Stimulated activated CD4-positive, alpha-beta T cell treated with anti-CD3 and anti-CD28 coated beads, Interleukin-2, amount 100 ng/mL, for 48 hours (primary cell): ENCODE results near the gene FBXO41.

Source experiments
- DNase-seq, 2 donors: peaks; one replicate each; pipeline ENCODE4 v3.0.0-alpha.2; 2020

FBXO41 gene

DNA sequence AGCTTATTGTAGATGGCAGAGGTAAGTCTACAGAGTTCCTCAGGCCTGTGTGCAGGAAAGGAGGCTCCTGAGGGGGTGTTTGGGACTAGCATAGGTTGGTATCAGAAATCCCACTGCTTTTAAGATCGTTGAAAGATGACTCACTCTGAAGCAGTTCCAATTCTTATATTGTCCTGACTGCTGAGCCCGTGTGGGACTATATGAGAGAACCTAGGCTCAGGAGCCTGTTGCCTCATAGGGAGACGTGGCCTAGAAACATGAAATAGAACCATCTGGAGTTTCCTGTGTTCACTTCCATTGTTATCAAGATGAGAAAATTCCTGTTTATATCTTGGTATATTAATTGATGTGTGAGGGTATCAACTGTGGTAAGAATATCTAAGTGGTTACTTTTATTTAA lies 44.5 kb downstream of the FBXO41 start:
- DNase-seq: no peak

DNA sequence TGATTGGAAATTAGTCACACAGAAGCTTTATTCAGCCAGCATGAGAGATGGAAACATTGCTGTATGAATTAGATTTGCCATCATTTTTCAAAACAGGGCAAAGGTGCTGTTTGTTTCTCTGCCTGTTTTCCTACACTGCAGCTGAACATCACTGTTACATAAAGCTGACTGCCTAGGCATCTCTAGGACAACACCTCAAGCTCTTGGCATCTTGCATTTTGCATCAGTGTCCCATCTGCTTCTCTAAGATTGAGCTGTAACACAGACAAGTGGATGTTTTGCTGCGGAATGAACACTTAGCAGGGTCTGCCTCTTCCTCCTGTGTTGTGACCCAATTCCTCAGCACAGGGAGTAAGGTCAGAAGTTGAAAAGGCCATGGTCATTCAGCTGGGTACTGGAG lies 45.3 kb downstream of the FBXO41 start:
- no peak for DNase-seq

DNA sequence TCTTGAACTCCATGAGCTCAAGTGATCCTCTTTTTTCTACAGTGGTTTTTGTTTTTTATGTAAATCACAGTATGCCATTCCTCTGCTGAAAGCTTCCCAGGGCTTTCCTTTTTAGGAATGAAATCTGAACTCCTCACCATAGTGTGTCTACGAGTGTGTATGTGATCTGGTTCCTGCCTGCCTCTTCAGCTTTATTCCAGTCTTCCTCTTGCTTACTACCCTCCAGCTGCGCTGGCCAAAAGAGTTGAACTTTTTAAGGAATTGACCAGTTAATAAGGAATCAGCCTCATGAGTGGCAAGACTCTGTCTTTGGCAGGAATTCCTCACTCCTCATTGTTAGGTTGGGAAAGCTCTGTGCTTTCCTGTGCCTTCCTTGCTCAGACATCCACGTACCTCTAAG lies 46.1 kb downstream of the FBXO41 start:
- DNase-seq: no peak

DNA sequence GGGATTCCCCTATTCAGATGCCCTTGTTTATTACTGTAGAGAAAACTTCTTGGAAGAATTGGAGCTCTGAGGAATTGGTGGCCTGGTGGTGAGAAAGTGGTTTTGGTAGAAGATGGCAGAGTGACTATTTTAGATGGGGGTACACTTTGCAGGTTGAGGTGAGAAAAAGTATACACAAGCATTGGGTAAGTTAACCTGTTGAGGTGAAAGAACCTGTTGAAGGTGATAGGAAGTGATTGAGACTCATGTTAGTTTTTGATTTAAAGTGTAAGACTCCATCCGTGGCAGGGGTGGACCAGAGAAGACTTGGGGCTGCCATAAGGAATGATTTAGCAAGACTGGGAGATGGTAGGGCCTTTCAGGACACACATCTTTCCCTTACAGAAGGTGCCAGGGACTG lies 47.1 kb downstream of the FBXO41 start:
- DNase-seq: no peak

DNA sequence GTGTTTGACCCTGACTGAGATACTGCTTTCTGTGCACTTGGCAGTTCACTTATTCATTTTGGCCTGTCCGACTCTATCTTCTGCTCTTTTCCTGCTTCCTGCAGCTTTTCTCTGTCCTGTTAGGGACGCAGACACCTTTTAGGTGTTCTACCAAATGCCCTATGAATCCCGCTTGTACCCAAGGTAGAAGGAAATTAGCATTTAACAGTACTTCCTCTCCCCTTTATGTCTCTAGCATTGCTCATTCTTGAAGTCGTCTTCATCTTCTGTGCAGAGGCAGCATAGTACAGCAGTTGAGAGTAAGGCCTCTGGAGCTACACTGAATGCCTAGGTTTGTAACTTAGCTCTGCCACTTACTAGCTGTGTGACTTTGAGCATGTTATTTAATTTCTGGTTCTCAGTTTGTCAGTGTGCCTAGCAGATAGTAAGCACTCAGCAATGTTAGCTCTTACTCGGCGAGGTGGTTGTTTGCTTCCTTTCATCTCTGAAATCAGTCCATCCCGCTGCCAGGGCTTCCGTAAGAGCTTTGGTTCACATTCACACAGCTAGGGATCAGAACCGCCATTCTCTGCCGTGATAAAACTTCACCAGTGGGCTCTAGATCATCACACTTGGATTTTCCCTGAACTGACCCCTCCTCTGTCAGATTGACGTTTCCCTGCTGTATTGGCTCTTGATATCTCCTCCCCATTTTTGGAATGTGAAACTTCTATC lies 48.8 kb downstream of the FBXO41 start:
- DNase-seq: no peak

DNA sequence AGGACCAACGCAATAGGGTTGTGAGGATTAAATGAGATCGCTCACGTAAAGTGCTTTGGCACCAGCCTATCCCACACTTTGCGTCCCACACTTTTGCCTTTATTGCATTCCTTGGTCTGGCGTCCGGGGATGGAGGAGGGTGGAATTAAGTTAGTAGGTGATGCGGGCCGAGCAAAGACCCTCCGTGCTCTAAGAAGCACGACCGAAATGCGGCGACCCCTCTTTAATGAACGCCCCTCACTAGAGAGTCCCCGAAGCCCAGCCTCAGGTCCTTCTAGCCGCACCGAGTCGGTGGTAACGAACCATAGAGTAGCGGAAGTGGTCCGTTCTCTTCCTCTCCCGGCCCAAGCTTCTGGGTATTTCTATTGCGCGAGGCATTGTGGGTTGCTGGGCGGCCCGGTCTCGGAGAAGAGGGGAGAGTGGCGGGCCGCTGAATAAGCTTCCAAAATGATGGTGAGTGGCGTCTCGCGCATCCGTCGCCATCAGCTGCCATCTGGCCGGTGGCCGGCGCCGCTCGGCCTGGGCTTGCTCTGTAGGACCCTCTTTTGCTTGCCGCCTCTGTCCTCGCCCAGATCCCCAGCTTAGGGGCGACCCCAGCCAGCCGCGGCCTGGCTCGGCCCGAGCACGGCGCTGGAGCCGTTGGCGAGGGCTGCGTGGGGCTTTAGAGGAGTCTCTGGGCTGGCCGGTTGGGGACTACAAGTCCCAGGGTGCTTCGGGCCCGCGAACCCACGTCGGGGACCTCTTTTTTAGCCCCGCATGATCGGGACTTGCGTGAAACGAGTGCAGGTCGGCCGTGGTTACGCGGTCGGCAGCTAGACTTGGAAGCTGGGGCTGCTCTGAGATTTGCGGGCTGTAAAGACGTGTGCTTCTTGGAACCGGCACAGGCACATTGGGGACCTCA lies 50.1 kb downstream of the FBXO41 start, which contains the start of gene CCT7:
Gene CCT7 (plus strand): TSS at position 377 of the 901 bp plus-strand sequence. CDS start 71 bp downstream, at position 448.
- DNase-seq: peak; percentile 78 to 80

DNA sequence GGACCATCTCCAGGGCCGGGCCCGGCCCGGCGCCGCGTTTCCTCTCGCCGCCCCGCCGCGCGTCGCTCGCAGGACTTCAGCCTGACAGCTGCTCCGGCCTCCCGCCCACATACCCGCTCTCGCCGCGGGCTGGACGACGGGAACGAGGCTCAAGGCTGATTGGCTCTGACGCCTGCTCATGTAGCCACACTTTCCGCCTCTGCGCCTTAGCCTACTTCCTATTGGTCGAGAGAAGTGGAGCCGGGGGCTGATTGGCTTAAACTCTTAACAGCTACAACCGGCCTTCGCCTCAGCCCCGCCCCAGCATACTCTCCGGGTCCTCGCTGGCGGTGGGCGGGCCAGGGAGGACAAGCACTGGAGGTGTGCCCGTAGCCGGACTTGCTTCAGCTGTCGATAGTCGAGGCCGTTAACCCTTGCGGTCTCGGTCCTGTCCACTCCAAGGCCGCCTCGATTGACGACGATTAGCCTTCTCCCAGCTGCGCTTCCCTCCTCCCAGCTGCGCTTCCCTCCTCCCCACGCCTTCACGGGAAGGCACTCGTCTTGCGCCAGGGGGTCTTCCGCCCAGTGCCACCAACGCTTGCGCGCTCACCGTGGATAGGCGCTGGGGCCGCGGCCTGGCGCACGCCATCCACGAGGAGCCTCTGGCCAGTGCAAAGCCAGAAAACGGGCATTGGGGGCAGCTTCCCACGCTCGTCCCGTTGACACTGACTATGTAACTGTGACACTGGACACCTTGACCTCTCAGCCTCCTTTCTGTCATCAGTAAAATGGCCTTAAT lies 50.9 kb downstream of the FBXO41 start, which contains the start of gene PRADC1:
Gene PRADC1 (minus strand): TSS at position 86 of the 778 bp plus-strand sequence. CDS start 79 bp downstream, at position 7.
- peak; percentile 85 to 88 for DNase-seq

DNA sequence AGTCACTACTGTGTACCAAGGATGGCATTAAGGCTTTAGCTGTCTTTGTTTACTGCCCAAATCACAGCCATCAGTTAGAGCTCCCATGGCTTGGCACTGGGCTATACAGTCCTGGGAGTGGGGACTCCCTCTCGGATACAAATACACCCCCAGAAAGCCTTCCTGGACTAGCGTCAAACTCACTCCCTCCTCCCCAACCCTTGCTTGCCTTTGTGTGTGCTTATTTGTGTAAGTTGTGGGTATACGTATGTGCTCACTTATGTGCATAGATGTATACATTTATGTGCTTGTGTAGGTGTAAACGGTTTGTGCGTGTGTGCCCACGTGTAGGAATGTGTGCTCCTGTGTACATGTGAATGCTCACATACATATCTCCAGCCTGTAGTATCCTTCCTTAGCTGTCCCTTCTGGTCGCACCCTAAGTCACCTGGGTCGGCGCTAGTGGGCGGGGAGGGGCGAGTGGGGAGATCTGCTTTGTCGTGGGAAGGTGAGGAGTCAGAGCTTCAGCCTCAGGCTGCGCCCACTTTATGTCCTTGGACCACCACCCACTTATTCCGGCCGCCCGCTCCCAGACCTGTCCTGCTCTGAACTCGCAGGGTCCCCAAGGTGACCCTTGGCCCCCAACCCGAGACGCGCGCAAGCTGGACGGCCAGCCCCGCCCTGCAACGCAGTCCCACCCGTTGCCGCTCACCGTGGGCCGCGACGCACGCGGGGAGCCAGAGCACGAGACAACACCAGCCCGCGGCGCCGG lies 51.7 kb downstream of the FBXO41 start:
- no peak for DNase-seq

DNA sequence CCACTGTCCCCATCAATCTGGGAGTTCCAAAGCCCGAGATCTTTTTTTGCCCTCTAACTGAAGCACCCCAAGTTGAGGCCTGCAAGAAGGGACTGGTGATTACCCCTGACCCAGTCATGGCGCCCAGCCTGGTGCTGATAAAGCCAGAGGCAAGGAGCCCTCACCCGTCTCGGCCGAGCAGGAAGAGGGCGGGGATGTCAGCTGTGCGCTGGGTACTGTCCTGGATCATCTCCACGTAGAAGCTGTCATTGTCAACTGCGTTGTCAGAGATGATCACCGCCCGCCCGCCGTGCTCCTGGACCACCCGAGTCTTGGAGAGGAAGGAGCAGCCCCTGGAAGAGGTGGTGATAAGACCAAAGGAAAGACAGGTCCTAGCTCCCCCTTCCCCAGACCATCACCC lies 55.6 kb downstream of the FBXO41 start:
- no peak for DNase-seq

DNA sequence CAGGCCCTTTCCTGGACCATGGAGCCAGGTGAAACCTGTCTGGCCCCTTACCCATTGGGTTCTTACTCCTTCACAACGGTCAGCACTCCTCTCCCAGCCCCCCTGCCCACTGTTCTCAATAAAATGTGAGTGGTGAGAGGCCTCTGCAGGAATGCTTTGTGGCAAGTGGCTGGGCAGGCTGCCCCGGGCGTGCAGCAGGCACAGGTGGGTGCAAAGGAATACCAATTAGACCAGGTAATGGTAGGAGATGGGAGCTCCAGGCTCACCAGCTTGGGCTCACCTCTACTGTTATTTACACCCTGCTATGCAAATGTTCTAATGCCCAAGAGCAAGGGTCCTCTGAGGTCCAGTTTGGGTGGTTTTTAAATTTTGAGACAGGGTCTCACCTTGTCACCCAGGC lies 57.2 kb downstream of the FBXO41 start:
- no peak for DNase-seq

DNA sequence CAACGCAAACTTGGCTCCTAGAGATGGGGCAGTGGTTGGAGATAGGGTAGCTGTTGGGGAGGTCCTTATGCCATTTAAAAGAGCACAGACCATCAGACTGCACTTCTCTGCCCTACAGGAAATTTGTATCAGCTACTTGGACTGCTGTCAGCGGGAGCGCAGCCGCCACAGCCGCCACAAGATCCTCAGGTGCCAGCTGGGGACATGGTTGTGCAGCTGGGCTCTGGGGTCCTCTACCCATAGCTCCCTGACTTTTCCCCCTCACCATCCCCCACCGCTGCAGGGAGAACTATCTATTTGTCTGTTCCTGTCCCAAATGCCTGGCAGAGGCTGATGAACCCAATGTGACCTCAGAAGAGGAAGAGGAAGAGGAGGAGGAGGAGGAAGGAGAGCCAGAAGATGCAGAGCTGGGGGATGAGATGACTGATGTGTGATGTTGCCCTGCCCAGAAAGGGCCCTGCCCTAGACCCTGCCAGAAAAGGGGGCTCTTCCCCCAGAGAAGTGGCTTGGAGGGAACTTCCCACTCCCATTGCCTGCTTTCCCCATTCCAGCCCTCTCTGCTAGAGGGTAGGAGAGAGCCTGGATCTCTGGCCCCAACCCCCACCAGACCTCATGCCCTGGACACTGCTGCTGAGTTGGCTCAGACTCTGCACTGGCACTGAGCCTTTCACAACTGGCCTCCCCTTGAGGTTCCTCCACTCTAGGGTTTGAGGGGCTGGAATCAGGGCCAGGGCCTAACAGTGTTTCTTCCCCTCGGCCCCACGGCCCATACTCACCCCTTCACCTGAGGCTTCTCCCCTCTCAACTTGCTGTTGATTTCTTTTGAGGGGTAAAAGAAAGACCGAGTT lies 58.5 kb downstream of the FBXO41 start:
- DNase-seq: no peak

DNA sequence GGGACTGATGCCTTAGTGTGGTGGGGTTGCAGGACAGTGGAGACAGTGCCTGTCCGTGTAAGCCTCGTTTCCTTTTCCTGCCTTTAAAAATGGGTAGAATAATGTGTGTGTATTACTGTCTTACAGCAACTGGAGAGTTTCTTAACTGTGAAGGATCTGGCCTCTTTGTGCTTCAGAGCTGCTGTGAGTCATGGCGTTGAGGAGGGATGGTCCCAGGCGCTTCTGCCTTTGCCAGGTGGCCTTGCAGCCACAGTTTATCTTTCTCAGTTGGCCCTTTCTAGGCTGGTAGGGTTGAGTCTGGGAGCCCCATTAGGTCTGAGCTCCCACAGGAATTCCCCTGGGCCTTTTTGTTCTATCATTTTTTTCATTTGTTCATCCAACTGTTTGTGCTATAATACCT lies 60.5 kb downstream of the FBXO41 start:
- no peak for DNase-seq

DNA sequence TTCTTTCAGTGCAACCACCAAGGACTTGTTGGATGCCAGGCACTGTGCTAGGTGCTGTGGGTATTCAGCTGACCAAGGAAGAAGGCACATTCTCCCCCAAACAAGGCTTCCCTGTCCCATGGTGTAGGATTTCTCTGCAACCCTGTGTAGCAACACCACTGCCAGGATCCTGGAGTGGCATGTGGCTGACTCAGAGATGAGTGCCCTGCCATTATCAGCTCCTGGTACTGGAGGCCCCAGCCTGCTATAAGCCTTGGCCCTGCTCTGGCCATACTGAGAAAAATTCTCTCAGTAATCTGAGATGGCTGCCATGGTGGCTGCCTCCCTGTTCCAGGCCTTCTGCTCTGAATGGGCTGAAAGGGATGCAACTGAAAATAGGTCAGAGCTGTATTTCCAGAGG lies 66.0 kb downstream of the FBXO41 start:
- DNase-seq: no peak

DNA sequence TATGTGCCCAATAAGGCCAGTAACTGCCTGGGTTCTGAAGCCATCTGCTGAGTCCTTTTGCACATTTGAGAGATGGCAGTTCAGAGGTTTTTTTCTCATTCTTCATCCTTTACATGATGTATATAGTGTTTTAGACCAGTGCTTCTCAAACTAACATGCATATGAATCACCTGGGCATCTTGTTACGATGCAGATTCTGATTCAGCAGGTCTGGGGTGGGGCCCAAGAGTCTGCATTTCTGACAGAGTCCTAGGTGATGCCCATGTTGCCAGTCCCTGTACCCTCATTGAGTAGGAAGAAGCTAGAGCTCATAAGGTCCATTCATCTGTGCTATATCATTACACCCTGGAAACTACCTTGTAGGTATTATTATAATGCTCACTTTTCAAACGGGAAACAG lies 66.5 kb downstream of the FBXO41 start:
- DNase-seq: no peak

DNA sequence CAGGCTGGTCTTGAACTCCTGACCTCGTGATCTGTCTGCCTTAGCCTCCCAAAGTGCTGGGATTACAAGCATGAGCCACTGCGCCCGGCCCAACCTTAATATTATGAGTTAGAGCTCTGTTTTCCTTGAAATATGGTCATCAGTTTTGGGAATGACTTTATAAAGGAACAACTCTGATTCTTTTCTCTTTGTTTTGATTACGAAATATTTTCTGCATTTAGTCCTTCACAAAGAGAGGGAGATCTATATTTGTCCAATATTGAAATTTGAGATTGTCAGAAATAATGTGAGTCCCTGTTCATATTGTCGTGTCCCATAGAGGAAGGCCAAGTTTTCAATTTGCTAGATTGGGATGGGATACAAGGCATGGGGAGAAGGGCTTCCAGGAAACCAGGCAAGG lies 67.1 kb downstream of the FBXO41 start:
- no peak for DNase-seq

DNA sequence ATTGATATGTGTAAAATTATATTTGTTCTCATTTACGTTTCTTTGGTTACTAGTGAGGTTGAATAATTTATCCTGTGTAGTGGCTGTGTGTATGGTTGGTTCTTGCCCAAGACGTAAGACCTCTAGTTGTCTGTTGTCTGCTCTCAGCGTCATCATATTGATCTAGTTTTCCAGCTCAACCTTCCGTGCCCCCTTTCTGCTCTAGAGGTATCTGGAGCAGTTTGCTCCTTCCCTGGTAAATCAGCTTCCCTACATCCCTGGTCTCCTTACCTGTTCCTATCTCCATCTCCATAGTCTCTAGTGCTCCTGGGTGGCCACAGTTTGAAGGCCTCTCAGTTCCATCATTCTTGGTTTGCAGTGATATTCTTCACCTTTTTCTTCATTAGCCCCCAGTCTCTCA lies 69.0 kb downstream of the FBXO41 start:
- no peak for DNase-seq

DNA sequence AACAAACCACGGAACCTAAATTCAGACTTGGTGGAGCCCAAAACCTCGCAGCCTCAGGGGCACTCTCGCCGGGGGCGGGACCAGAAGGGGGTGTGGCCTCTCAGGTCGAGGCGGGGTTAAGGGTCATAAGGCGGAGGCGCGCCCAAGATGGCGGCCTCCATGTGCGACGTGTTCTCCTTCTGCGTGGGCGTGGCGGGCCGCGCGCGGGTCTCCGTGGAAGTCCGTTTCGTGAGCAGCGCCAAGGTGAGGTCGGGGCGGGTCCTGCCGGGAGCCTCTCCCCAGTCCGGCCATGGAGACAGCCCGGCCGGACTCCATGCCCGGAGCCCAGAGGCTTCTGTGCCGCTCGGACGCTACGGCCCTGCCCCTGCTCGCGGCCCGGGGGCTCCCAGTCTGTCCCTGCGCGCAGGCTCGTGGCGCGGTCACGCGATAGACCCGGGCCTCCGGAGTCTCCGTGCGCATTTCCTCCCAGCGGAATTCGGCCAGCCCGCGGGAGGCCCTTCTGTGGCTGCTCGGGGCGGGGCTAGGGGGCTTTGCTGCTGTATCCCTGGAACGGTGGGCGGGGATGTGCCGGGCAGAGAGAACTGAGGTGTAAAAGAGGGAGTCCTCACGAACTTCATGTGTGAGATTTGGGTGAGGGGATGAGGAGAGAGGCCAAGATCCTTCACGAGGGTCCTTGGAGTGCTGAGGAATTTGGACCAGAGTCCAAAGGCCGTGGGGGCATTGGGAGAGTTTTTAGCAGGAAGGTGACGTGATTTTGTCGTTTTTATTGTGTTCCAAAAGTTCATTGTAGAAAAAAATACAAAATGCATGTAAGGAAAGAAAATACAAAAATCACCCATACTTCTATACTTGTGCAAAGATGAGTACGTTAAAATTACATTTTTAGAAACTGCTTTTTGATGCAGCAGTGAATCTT lies 69.9 kb downstream of the FBXO41 start, which contains the start of gene SMYD5:
Gene SMYD5 (plus strand): TSS at position 126 of the 916 bp plus-strand sequence. CDS start 22 bp downstream, at position 148.
- DNase-seq: peak; percentile 91 to 93

DNA sequence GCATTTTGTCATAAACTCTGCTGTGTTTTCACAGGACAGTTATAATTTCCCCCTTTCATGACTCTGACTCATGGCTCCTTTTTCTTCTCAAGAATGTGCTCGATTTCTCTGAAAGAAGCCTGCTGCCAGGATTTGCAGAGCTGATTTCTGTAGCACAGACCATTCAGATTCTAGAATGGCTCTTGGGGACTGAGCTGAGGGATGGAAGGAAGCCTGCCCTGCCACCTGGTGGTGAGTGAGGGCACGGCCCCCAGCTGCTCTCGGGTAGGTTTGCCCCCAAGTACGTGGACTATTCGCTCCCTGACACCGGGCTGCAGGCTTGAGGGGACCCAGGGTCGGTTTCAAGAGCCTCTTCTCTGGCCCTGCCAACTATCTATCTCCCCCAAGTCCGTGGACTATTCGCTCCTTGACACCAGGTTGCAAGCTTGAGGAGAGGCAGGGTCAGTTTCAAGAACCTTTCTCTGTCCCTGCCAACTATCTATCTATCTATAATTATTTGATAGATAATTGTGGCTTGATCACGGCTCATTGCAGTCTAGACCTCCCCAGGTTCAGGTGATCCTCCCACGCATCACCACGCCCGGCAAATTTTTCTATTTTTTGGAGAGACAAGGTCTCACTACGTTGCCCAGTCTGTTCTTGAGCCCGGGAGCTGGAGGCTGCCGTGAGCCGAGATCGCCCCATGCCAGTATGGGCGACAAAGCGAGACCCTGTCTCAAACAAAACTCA lies 71.7 kb downstream of the FBXO41 start:
- DNase-seq: peak; percentile 69 to 77

DNA sequence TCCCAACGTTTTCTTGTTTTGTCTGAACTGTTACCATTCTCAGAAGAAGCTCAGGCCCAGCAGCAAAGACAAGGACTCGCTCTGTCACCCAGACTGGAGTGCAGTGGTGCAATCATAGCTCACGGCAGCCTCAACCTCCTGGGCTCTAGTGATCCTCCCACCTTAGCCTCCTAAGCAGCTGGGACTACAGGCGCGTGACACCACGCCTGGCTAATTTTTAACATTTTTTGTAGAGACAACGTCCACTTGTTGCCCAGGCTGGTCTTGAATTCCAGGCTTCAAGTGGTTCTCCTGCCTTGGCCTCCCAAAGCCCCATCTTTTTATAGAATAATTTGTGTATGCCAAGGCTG lies 72.2 kb downstream of the FBXO41 start:
- no peak for DNase-seq

DNA sequence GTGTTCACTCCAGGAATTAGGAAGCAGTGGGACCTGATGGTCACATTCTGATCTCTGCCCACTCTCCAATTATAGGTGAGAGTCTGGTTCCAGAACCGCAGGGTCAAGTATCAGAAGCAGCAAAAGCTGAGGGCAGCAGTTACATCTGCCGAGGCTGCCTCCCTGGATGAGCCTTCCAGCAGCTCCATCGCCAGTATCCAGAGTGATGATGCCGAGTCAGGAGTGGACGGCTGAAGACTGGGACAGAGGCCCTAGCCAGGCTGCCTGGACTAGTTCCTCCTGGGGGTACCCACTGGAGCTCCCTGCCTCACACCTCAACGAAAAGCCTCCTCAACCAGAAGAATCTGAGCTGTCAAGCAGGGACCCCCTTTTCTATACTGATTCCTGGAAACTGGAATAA lies 73.6 kb downstream of the FBXO41 start:
- no peak for DNase-seq
